ENCODE measurements around the gene DPYD. TPM values are rescaled to one million over a fixed set of nuclear protein-coding genes. Genes with fewer than 3 reads are reported as not detected.

The DPYD gene
- total RNA-seq, 4 donors from 2014 or later: 35.7 to 65.4 (median 43.7) TPM

DNA sequence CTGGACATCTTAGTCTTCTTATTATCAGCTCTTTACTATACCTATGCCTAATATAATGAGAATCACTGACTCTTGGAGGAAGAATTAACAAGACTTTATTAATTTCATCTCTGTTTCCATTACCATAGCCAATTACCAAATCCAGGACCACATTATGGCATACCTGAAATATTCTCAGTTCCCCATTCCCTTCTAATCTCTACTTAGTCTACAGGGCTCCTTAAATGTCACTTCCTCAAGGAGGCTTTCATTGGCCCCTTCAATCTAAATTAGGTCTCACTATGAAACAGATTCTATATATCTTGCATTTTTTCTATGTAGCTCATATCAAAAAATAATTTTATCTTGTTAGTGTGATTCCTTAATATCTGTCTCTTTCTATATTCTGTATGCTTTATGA, 828.0 kb downstream of the DPYD start:
- no peak overlapping the region for H3K27ac ChIP-seq
- no peak overlapping the region for H3K4me3 ChIP-seq
- no peak for DNase-seq (ENCODE audit: low spot score in 2 of 2)
- TF ChIP-seq, protein P1, sequence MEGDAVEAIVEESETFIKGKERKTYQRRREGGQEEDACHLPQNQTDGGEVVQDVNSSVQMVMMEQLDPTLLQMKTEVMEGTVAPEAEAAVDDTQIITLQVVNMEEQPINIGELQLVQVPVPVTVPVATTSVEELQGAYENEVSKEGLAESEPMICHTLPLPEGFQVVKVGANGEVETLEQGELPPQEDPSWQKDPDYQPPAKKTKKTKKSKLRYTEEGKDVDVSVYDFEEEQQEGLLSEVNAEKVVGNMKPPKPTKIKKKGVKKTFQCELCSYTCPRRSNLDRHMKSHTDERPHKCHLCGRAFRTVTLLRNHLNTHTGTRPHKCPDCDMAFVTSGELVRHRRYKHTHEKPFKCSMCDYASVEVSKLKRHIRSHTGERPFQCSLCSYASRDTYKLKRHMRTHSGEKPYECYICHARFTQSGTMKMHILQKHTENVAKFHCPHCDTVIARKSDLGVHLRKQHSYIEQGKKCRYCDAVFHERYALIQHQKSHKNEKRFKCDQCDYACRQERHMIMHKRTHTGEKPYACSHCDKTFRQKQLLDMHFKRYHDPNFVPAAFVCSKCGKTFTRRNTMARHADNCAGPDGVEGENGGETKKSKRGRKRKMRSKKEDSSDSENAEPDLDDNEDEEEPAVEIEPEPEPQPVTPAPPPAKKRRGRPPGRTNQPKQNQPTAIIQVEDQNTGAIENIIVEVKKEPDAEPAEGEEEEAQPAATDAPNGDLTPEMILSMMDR (IDR thresholded peaks at IDR 0.05): no peak
- no peak for TF ChIP-seq EP300 (IDR thresholded peaks at IDR 0.05)
- TF ChIP-seq POLR2A (IDR thresholded peaks at IDR 0.05): no peak
- no peaks in the 10 kb centered on the region for H3K27me3 ChIP-seq
- H3K36me3 ChIP-seq: peaks cover 0 to 15% (median 0%) of the 10 kb centered on the region in 3 donors
- no peaks in the 10 kb centered on the region for H3K4me1 ChIP-seq
- no peaks in the 10 kb centered on the region for H3K9me3 ChIP-seq

DNA sequence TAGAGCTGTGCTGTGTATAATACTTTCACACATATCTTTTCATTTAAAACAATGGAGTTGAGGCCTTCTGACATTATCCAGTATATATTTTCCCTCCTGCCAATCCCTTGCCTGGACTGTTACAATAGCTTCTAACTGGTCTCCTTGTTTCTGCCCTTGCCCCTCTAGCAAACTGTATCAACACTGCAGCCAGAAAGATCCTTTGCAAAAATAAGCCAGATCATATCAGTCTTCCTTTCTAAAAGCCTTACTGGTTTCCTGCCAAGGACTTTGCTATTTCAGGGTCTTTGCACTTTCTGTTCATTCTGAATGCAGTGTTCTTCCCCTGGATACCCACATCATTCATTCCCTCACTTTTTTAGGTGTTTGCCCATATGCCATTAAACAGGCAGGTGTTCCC, 829.2 kb downstream of the DPYD start:
- Histone ChIP-seq H3K27ac (no peak overlapping the region), H3K27me3 (no peaks in the 10 kb centered on the region), H3K9me3 (no peaks in the 10 kb centered on the region), H3K36me3 (peaks cover 0 to 4% (median 0%) of the 10 kb centered on the region in 3 donors), H3K4me1 (no peaks in the 10 kb centered on the region), H3K4me3 (no peak overlapping the region)
- TF ChIP-seq, protein P1 (IDR thresholded peaks at IDR 0.05): no peak
- no peak for TF ChIP-seq EP300 (IDR thresholded peaks at IDR 0.05)
- no peak for TF ChIP-seq POLR2A (IDR thresholded peaks at IDR 0.05)
- DNase-seq (ENCODE audit: low spot score in 2 of 2): no peak

DNA sequence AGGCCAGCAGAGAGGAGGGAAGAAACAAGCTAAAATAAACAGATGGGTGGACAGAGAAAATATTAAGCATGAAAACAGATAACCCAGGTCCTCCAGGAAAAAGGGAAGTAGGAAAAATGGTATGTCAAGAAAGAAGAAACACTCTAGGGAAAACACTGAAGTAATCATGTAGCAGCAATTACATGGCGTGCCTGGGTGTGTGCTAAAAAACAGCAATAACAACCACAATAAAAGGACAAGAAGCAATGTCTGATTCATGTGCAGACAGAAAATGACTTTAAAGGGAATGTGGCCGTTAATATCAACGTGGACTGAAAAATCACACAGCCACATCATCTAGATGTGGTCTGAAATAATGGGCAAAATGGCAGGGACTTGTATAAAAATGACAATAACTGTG, 829.6 kb downstream of the DPYD start:
- H3K4me3 ChIP-seq: no peak overlapping the region
- 65 to 73% methylated on average over 3 of the region's 3 CpGs for WGBS, 2 donors
- peaks cover 0 to under 1% (median 0%) of the 10 kb centered on the region in 3 donors for H3K36me3 ChIP-seq
- H3K9me3 ChIP-seq: no peaks in the 10 kb centered on the region
- no peaks in the 10 kb centered on the region for H3K27me3 ChIP-seq
- no peak overlapping the region for H3K27ac ChIP-seq
- H3K4me1 ChIP-seq: no peaks in the 10 kb centered on the region
- DNase-seq (ENCODE audit: low spot score in 2 of 2): no peak
- TF ChIP-seq EP300 (IDR thresholded peaks at IDR 0.05): no peak
- TF ChIP-seq, protein P1 (IDR thresholded peaks at IDR 0.05): no peak
- no peak for TF ChIP-seq POLR2A (IDR thresholded peaks at IDR 0.05)

DNA sequence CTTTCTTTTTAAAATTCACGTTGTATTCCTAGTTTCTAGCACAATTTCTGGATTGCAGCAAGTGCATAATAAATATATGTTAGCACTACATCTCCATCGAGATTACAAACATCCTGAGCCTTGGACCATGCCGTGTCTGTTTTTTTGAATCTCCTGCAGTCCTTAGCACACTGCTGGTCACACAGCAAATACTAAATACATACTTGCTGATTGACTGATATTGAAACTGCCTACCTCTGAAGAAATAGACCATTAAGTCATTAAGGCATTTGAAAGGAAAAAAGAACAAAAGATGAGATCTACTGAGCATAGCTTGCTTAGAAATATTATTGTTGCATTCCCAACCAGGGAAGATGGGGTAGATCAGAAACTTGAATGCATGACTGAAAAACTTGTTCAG, 830.1 kb downstream of the DPYD start:
- no peaks in the 10 kb centered on the region for H3K36me3 ChIP-seq
- H3K27ac ChIP-seq: no peak overlapping the region
- no peaks in the 10 kb centered on the region for H3K4me1 ChIP-seq
- no peak overlapping the region for H3K4me3 ChIP-seq
- H3K9me3 ChIP-seq: no peaks in the 10 kb centered on the region
- no peaks in the 10 kb centered on the region for H3K27me3 ChIP-seq
- 79 to 83% methylated on average over 3 of the region's 3 CpGs for WGBS, 2 donors
- DNase-seq (ENCODE audit: low spot score in 2 of 2): no peak
- TF ChIP-seq POLR2A (IDR thresholded peaks at IDR 0.05): no peak
- no peak for TF ChIP-seq EP300 (IDR thresholded peaks at IDR 0.05)
- TF ChIP-seq, protein P1 (IDR thresholded peaks at IDR 0.05): no peak

DNA sequence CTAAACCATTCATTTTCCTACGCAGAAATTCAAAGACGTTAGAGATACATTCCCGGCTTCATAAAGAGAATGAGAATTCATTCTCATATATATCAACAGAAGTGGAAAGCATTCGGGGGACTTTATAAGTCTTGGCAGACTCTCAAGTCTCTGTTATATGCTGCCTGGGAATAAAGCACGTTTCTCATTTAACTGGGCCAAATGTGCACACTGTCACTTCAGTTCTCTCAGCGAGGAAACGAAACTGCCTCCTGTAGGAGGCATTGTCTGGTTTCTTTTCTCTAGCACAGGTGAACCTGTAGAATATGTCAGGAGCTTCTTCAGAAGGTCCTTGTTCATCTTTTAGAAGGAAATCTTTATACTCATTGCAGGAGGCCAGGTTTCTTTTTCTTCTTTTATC, 831.7 kb downstream of the DPYD start:
- no peaks in the 10 kb centered on the region for H3K36me3 ChIP-seq
- 61 to 67% methylated on average over 7 of the region's 7 CpGs for WGBS, 2 donors
- no peaks in the 10 kb centered on the region for H3K9me3 ChIP-seq
- H3K27ac ChIP-seq: no peak overlapping the region
- H3K27me3 ChIP-seq: no peaks in the 10 kb centered on the region
- no peak overlapping the region for H3K4me3 ChIP-seq
- DNase-seq (ENCODE audit: low spot score in 2 of 2): no peak
- TF ChIP-seq, protein P1 (IDR thresholded peaks at IDR 0.05): no peak
- no peak for TF ChIP-seq POLR2A (IDR thresholded peaks at IDR 0.05)
- no peak for TF ChIP-seq EP300 (IDR thresholded peaks at IDR 0.05)
- H3K4me1 ChIP-seq: no peaks in the 10 kb centered on the region

All from tibial nerve (tissue), 4 donors.